Measurements from ENCODE around the gene CPHXL. TPM values are rescaled to one million over a fixed set of nuclear protein-coding genes. Genes with fewer than 3 reads are reported as not detected.

CPHXL gene
- total RNA-seq, 1 experiment from 2014 or later: not detected

DNA sequence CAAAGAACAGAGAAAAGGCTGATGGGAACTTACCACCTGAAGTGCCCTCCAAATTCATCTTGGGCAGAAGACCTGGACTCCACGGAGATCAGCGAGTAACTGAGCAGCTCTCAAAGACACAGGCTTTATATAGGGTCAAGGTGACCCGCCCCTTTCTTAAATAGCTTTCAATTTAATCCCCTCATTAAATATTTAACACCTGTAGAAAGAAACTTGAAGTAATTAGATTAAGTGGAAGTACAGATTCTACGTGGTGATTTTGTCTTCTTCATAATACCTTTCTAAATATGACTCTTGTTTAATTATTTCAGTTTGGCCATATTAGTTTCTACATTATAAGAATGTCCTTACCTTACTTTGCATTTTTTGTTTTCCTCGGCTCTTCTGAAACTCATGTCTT lies 24.9 kb downstream of the CPHXL start, which contains the start of gene DUXB:
DUXB (minus strand) TSS at position 101 of the 400 bp plus-strand sequence; CDS start at position 58, 43 bp downstream.
- Mint-ChIP-seq H3K4me3 (no peak within 1 kb of the TSS), H3K27ac (peak within 1 kb of the TSS in 1 of 3 experiments; percentile 40; a peak in 1 of 7 replicates), H3K9me3 (no peaks in the 10 kb centered on the region; a peak in 1 of 5 replicates), H3K27me3 (ENCODE audit: low read depth) (0 out of 2 replicates have a peak, but pooled peaks cover 1% of the 10 kb centered on the region), H3K4me1 (peaks cover 13 to 14% of the 10 kb centered on the region in 2 experiments), H3K36me3 (ENCODE audit: insufficient read depth in 1 of 3, low read depth in 3 of 3) (no peaks in the 10 kb centered on the region)
- H3K79me2 ChIP-seq (ENCODE audit: insufficient read depth, low read length): no peaks in the 10 kb centered on the region
- no peaks in the 10 kb centered on the region for H3K23me2 ChIP-seq (ENCODE audit: insufficient read length, low read depth, low read length, poor library complexity, severe bottlenecking)
- H3K18ac ChIP-seq (ENCODE audit: insufficient read length, low read depth, low read length): no peak within 1 kb of the TSS
- no peak within 1 kb of the TSS for H4K5ac ChIP-seq (ENCODE audit: insufficient read length, low read depth, low read length)
- no peak within 1 kb of the TSS for H3K27ac ChIP-seq (ENCODE audit: insufficient read length, low read depth, low read length)
- no peak within 1 kb of the TSS for H4K91ac ChIP-seq (ENCODE audit: insufficient read length, low read depth, low read length)
- H3K4me1 ChIP-seq (ENCODE audit: insufficient read depth, low read length): no peaks in the 10 kb centered on the region
- no peak for DNase-seq
- TF ChIP-seq, protein P1, sequence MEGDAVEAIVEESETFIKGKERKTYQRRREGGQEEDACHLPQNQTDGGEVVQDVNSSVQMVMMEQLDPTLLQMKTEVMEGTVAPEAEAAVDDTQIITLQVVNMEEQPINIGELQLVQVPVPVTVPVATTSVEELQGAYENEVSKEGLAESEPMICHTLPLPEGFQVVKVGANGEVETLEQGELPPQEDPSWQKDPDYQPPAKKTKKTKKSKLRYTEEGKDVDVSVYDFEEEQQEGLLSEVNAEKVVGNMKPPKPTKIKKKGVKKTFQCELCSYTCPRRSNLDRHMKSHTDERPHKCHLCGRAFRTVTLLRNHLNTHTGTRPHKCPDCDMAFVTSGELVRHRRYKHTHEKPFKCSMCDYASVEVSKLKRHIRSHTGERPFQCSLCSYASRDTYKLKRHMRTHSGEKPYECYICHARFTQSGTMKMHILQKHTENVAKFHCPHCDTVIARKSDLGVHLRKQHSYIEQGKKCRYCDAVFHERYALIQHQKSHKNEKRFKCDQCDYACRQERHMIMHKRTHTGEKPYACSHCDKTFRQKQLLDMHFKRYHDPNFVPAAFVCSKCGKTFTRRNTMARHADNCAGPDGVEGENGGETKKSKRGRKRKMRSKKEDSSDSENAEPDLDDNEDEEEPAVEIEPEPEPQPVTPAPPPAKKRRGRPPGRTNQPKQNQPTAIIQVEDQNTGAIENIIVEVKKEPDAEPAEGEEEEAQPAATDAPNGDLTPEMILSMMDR (conservative IDR thresholded peaks at IDR 0.05): no peak
- H3K9me3 ChIP-seq (ENCODE audit: control insufficient read depth, low read depth, low read length): no peaks in the 10 kb centered on the region
- H2BK120ac ChIP-seq (ENCODE audit: low read depth, low read length, poor library complexity, severe bottlenecking): no peak within 1 kb of the TSS
- H3K14ac ChIP-seq (ENCODE audit: insufficient read depth, low read length): no peak within 1 kb of the TSS
- H2BK15ac ChIP-seq (ENCODE audit: low read depth, low read length): no peak within 1 kb of the TSS
- no peak within 1 kb of the TSS for H2AFZ ChIP-seq (ENCODE audit: low read length)
- no peaks in the 10 kb centered on the region for H4K20me1 ChIP-seq (ENCODE audit: control insufficient read depth, insufficient read depth, insufficient read length)
- H3K4me2 ChIP-seq (ENCODE audit: insufficient read depth, insufficient read length, low read length): no peak within 1 kb of the TSS
- no peak within 1 kb of the TSS for H3K9ac ChIP-seq (ENCODE audit: extremely low read depth, insufficient read length, low read length)
- no peaks in the 10 kb centered on the region for H3K79me1 ChIP-seq (ENCODE audit: insufficient read depth, low read depth, low read length, poor library complexity, severe bottlenecking)
- no peak within 1 kb of the TSS for H4K8ac ChIP-seq (replicated peaks; ENCODE audit: insufficient read length, low read depth, low read length)
- no peak within 1 kb of the TSS for H2BK20ac ChIP-seq (ENCODE audit: low read depth, low read length, poor library complexity, severe bottlenecking)
- H3K27me3 ChIP-seq (ENCODE audit: insufficient read depth, low read length): no peaks in the 10 kb centered on the region
- H2AK5ac ChIP-seq (ENCODE audit: insufficient read length, low read length): no peak within 1 kb of the TSS
- no peak within 1 kb of the TSS for H2BK5ac ChIP-seq (ENCODE audit: insufficient read length, low read length)
- WGBS (ENCODE audit: extremely low coverage, insufficient read length, low lambda C conversion rate): no CpG with 5 or more reads among the region's 5 CpGs
- no peak within 1 kb of the TSS for H2BK12ac ChIP-seq (ENCODE audit: insufficient read length, low read depth, low read length)
- no peak within 1 kb of the TSS for H3K4ac ChIP-seq (ENCODE audit: low read depth, low read length)
- H3K56ac ChIP-seq (ENCODE audit: insufficient read length, low read depth, low read length): no peak within 1 kb of the TSS
- H3T11ph ChIP-seq (ENCODE audit: low read length): no peak within 1 kb of the TSS
- no peak within 1 kb of the TSS for H3K23ac ChIP-seq (ENCODE audit: insufficient read length, low read depth, low read length)

All from H9 (cell line).